HEK293T (cell line): ENCODE results near the gene MRPL33.
"Not testable (repeated sequence)": the region's sequence is repeated elsewhere in the genome, so short reads cannot be mapped to it uniquely, and the experiment has no call there.

Source experiments
- CTCF ChIA-PET: fragments of 350-600 bp; formaldehyde crosslinking; extraction: SDS; loops from one replicate; lab custom pipeline; 2021; ENCODE audit warnings: antibody characterized with exemption, inconsistent platforms; lab: Yijun Ruan, JAX
- POLR2A ChIA-PET: fragments of 350-600 bp; formaldehyde crosslinking; extraction: SDS; loops from one replicate; lab custom pipeline; 2020; ENCODE audit warnings: antibody characterized with exemption, inconsistent platforms; lab: Yijun Ruan, JAX
- DNase-seq: peaks from one replicate; pipeline ENCODE4 v3.0.0; 2012; ENCODE audit warnings: mixed read lengths; ENCODE audit errors: extremely low spot score
- ARNT ChIP-seq: fragments of 450-650 bp; IDR thresholded peaks from 2 replicates; pipeline ENCODE4 v1.6.1; 2017; ENCODE audit warnings: mild to moderate bottlenecking
- BHLHE40 ChIP-seq: fragments of 450-650 bp; IDR thresholded peaks from 2 replicates; pipeline ENCODE4 v1.6.1; 2016; ENCODE audit warnings: mild to moderate bottlenecking, moderate library complexity, borderline replicate concordance
- CTBP1 ChIP-seq: fragments of 450-650 bp; IDR thresholded peaks from 2 replicates; pipeline ENCODE4 v1.6.1; 2016; ENCODE audit warnings: borderline replicate concordance
- ELF4 ChIP-seq: fragments of 450-650 bp; IDR thresholded peaks from 2 replicates; pipeline ENCODE4 v1.6.1; 2017; ENCODE audit warnings: antibody characterized with exemption
- FOXA1 ChIP-seq: fragments of 450-650 bp; IDR thresholded peaks from 2 replicates; pipeline ENCODE4 v1.6.1; 2016; ENCODE audit warnings: mild to moderate bottlenecking
- FOXK2 ChIP-seq: fragments of 450-650 bp; IDR thresholded peaks from 2 replicates; pipeline ENCODE4 v1.6.1; 2016; ENCODE audit warnings: mild to moderate bottlenecking
- FOXM1 ChIP-seq: fragments of 450-650 bp; IDR thresholded peaks from 2 replicates; pipeline ENCODE4 v1.6.1; 2017; ENCODE audit warnings: mild to moderate bottlenecking, borderline replicate concordance
- HDGF ChIP-seq: fragments of 450-650 bp; IDR thresholded peaks from 2 replicates; pipeline ENCODE4 v1.6.1; 2017; ENCODE audit warnings: antibody characterized with exemption, borderline replicate concordance
- L3MBTL2 ChIP-seq: fragments of 450-650 bp; conservative IDR thresholded peaks from 2 replicates; pipeline ENCODE4 v1.6.1; 2016; ENCODE audit warnings: mild to moderate bottlenecking
- LEF1 ChIP-seq: fragments of 450-650 bp; IDR thresholded peaks from 2 replicates; pipeline ENCODE4 v1.6.1; 2017; ENCODE audit warnings: mild to moderate bottlenecking, borderline replicate concordance
- NFRKB ChIP-seq: fragments of 450-650 bp; IDR thresholded peaks from 2 replicates; pipeline ENCODE4 v1.6.1; 2016; ENCODE audit warnings: mild to moderate bottlenecking, moderate library complexity
- SP1 ChIP-seq: fragments of 450-650 bp; IDR thresholded peaks from 2 replicates; pipeline ENCODE4 v1.6.1; 2017
- SUZ12 ChIP-seq: fragments of 450-650 bp; IDR thresholded peaks from 2 replicates; pipeline ENCODE4 v1.6.1; 2016; ENCODE audit warnings: mild to moderate bottlenecking
- TARDBP ChIP-seq: fragments of 450-650 bp; IDR thresholded peaks from 2 replicates; pipeline ENCODE4 v1.6.1; 2016
- ZNF384 ChIP-seq: fragments of 450-650 bp; IDR thresholded peaks from 2 replicates; pipeline ENCODE4 v1.6.1; 2016
- TF ChIP-seq, protein P1 (sequence below): fragments of 450-650 bp; IDR thresholded peaks from 2 replicates; pipeline ENCODE4 v1.6.1; 2016

The MRPL33 gene

DNA sequence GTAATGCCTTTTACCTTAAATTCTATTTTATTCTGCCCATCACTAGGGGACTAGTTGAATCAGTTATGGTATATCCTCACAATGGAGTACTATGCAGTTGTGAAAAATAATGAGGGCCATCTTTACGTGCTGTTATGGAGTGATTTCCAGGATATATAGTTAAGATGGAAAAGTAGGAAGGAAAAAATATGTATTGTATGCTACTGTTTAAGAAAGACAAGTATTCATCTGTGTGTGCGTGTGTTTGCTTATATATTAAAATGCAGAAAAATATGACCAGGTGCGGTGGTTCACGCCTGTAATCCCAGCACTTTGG, 32.5 kb upstream of the MRPL33 start:
- ChIA-PET CTCF (interaction anchor here (1.1 kb wide), 1 partner anchor 24 kb away, joined by 3 read pairs; no protein-coding TSS in a partner anchor), POLR2A (no interaction called here)
- TF ChIP-seq NFRKB (no peak), CTBP1 (no peak), ELF4 (no peak), FOXM1 (no peak), FOXK2 (no peak), SP1 (no peak), ARNT (no peak), TARDBP (no peak), LEF1 (no peak)
- TF ChIP-seq, protein P1, sequence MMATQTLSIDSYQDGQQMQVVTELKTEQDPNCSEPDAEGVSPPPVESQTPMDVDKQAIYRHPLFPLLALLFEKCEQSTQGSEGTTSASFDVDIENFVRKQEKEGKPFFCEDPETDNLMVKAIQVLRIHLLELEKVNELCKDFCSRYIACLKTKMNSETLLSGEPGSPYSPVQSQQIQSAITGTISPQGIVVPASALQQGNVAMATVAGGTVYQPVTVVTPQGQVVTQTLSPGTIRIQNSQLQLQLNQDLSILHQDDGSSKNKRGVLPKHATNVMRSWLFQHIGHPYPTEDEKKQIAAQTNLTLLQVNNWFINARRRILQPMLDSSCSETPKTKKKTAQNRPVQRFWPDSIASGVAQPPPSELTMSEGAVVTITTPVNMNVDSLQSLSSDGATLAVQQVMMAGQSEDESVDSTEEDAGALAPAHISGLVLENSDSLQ = no peak
- DNase-seq = no peak

DNA sequence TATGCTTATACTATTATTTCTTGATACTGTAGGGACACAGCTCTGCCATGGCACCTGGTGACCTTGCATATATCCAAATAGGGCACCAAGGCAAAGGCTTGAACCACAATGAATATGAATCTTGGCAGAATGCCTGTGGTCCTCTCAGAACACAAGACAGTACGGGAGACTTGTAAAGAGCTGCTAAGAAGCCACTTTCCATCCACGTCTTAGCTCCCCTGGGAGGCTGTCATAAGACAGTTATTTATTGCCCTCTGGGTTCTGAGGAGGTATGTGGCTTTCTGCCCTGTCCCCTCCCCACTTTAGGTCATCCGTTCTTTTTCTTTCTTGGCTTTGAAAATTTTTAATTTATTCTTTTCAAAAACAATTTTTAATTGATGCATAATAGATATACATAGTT, 29.8 kb upstream of the MRPL33 start:
- ChIA-PET POLR2A (no interaction called here), CTCF (interaction anchor here (0.6 kb wide), 1 partner anchor 19 kb away, joined by 3 read pairs; no protein-coding TSS in a partner anchor)
- TF ChIP-seq SP1 (no peak), LEF1 (no peak), SUZ12 (no peak)
- TF ChIP-seq, protein P1 = peak; percentile 73
- peak; percentile 6 for DNase-seq

DNA sequence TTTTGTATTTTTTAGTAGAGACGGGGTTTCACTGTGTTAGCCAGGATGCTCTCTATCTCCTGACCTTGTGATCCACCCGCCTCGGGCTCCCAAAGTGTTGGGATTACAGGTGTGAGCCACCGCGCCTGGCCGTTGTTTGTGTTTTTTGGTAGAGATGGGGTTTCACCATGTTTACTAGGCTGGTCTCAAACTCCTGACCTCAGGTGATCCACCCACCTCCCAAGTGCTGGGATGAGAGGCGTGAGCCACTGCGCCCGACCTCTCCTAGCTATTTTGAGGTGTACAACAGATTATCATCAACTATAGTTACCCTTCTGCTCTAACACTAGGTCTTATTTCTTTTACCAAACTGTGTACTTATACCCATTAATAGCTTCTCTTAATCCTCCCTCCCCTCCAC, 28.9 kb upstream of the MRPL33 start:
- POLR2A ChIA-PET = no interaction called here
- no peak for DNase-seq
- TF ChIP-seq, protein P1 = no peak
- CTCF ChIA-PET = interaction anchor here (0.6 kb wide), 1 partner anchor 20 kb away, joined by 3 read pairs; no protein-coding TSS in a partner anchor

DNA sequence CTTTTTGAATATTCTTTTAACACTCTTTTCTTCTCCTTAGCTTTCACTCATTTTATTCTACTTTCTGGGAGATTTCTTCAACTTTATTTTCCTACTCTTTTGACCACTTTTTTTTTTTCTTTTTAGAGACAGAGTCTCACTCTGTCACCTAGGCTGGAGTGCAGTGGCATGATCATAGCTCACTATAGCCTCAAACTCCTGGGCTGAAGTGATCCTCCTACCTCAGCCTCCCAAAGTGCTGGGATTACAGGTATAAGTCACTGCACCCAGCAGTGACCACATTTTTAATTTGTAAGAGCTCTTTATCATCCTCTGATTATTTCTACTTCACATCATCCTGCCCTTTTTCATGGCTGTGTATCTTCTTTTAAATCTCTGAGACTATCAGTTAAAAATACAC, 26.0 kb upstream of the MRPL33 start:
- POLR2A ChIA-PET, CTCF ChIA-PET, DNase-seq: not testable (repeated sequence)

DNA sequence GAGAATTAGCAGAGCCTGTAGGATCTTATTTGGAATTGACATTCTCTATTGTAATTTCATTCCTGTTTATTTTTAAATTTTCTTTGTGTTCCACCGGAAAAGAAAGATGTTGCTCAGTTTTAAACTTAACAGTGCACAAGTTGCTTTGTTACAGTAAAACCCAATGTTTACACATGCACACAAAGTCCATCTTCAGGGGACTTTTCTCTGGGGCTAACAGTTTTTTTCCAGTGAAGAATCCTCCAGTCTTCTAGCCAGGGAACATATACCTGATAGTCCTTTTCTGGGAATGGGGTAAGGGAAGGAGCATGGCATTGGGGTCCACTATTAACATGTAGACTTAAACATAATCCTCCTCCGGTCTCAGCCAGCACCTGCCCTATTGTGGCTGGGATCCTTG, 25.2 kb upstream of the MRPL33 start:
- TF ChIP-seq ELF4 (no peak), ZNF384 (no peak), CTBP1 (no peak), LEF1 (no peak), FOXK2 (no peak)
- CTCF ChIA-PET = no interaction called here
- POLR2A ChIA-PET = no interaction called here
- DNase-seq = no peak

DNA sequence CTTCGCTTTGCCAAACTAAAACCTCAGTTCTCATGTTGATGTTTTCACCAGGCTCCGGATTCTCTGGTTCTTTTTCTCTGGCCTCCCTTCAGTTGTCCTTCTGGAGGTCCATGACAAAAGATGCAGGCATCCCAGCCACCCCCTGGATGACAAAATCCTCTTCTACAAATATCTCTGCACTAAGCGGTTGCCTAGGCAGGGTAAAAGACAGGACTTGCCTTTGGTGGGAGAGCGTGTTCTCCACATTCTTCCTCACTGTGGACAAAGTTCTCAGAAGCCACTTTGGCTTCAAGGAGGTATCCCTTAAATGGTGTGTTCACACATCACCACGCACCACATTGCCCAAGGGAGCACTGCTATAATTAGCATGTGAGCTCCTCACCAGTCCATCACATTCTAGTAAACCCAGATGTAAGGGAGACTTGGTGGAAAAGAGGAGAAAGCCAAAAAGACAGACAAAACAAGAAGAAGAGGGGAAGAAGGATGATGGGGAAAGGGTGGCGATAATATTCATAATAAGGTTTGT, 23.6 kb upstream of the MRPL33 start:
- TF ChIP-seq SP1 (no peak), HDGF (no peak), L3MBTL2 (no peak), TARDBP (no peak), FOXM1 (no peak), FOXK2 (no peak), ELF4 (no peak), CTBP1 (no peak), LEF1 (no peak), FOXA1 (no peak), SUZ12 (no peak), BHLHE40 (no peak), ARNT (no peak), ZNF384 (no peak), NFRKB (no peak)
- TF ChIP-seq, protein P1 = no peak
- POLR2A ChIA-PET = no interaction called here
- DNase-seq = no peak
- CTCF ChIA-PET = interaction anchor here (0.8 kb wide), 1 partner anchor 56 kb away, joined by 3 read pairs; no protein-coding TSS in a partner anchor

DNA sequence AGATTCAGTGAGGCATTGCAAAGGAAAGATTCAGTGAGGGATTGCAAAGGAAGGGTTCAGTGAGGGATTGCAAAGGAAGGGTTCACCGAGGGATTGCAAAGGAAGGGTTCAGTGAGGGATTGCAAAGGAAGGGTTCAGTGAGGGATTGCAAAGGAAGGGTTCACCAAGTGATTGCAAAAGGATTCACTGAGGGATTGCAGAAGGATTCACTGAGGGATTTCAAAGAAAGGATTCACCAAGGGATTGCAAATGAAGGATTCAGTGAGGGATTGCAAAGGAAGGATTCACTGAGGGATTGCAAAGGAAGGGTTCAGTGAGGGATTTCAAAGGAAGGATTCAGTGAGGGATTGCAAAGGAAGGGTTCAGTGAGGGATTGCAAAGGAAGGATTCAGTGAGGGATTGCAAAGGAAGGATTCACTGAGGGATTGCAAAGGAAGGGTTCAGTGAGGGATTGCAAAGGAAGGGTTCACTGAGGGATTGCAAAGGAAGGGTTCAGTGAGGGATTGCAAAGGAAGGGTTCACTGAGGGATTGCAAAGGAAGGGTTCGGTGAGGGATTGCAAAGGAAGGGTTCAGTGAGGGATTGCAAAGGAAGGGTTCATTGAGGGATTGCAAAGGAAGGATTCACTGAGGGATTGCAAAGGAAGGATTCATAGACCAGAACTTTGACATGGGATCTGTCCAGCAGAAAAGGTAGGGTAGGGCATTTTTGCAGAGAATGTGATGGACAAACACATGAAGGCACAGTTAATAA, 22.5 kb upstream of the MRPL33 start:
- POLR2A ChIA-PET, CTCF ChIA-PET, DNase-seq: not testable (repeated sequence)
